ENCODE data around the gene RP2. TPM values are rescaled to one million over a fixed set of nuclear protein-coding genes. Genes with fewer than 3 reads are reported as not detected.

The RP2 gene
- total and polyA plus RNA-seq, 2 donors (not counting 1 experiment from before 2014, with no cell fraction given): 19.4 to 20.6 TPM

DNA sequence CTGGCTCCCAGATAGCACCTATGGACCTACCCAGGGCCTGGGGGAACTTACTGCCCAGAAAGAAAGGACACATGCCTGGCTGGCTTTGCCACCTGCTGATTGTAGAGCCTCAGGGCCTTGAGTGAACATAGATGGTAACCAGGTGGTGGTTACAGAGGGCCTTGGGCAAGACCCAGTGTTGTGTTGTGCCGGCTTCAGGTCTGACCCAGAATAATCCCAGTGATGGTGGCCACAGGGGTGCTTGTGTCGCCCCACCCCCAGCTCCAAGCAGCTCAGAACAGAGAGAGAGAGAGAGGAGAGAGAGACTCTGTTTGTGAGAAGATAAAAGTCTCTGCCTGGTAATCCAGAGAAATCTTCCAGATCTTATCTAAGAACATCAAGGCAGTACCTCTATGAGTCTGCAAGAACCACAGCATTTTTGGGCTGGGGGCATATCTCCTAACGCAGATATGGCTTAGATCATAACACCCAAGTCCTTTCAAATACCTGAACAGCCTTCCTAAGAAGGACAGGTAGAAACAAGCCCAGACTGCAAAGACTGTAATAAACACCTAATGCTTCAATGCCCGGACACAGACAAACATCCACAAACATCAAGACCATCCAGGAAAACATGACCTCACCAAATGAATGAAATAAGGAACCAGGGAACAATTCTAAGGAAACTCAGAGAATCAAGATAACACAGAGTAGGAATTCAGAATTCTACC is 16.3 kb upstream of the RP2 start:
- TF ChIP-seq EZH2 (IDR thresholded peaks at IDR 0.05; ENCODE audit: low read length, missing control alignments): no peak
- TF ChIP-seq, protein P1, sequence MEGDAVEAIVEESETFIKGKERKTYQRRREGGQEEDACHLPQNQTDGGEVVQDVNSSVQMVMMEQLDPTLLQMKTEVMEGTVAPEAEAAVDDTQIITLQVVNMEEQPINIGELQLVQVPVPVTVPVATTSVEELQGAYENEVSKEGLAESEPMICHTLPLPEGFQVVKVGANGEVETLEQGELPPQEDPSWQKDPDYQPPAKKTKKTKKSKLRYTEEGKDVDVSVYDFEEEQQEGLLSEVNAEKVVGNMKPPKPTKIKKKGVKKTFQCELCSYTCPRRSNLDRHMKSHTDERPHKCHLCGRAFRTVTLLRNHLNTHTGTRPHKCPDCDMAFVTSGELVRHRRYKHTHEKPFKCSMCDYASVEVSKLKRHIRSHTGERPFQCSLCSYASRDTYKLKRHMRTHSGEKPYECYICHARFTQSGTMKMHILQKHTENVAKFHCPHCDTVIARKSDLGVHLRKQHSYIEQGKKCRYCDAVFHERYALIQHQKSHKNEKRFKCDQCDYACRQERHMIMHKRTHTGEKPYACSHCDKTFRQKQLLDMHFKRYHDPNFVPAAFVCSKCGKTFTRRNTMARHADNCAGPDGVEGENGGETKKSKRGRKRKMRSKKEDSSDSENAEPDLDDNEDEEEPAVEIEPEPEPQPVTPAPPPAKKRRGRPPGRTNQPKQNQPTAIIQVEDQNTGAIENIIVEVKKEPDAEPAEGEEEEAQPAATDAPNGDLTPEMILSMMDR (conservative IDR thresholded peaks at IDR 0.05 in 1 of 2, IDR thresholded peaks at IDR 0.05 in 1 of 2; ENCODE audit: low read depth in 1 of 2, low read length in 2 of 2): no peak
- H3K4me3 ChIP-seq (replicated peaks in 1 of 4; ENCODE audit: control extremely low read depth in 1 of 4, insufficient read depth in 1 of 4, low read depth in 3 of 4, low read length in 4 of 4): no peak overlapping the region
- no peak overlapping the region for H2AFZ ChIP-seq (ENCODE audit: low read length)
- DNase-seq (ENCODE audit: low read depth in 2 of 2): no peak
- no peak overlapping the region for H3K27ac ChIP-seq (ENCODE audit: insufficient read depth, low read length)
- H3K9ac ChIP-seq (ENCODE audit: insufficient read depth, low read length): no peak overlapping the region
- H3K27me3 ChIP-seq (ENCODE audit: control insufficient read depth, insufficient read depth, low read length): no peaks in the 10 kb centered on the region
- no peak overlapping the region for H3K4me2 ChIP-seq (ENCODE audit: extremely low read depth, insufficient read depth, low read length)
- no peaks in the 10 kb centered on the region for H3K4me1 ChIP-seq (ENCODE audit: control insufficient read depth, extremely low read depth, insufficient read depth, low read length)
- H3K36me3 ChIP-seq (ENCODE audit: control insufficient read depth, insufficient read depth, low read length): no peaks in the 10 kb centered on the region
- H4K20me1 ChIP-seq (ENCODE audit: control insufficient read depth, extremely low read depth, insufficient read depth, low read length): no peaks in the 10 kb centered on the region
- no peaks in the 10 kb centered on the region for H3K9me3 ChIP-seq (ENCODE audit: control insufficient read depth, insufficient read depth, low read depth, low read length)
- no peaks in the 10 kb centered on the region for H3K79me2 ChIP-seq (ENCODE audit: control insufficient read depth, insufficient read depth, low read length)

DNA sequence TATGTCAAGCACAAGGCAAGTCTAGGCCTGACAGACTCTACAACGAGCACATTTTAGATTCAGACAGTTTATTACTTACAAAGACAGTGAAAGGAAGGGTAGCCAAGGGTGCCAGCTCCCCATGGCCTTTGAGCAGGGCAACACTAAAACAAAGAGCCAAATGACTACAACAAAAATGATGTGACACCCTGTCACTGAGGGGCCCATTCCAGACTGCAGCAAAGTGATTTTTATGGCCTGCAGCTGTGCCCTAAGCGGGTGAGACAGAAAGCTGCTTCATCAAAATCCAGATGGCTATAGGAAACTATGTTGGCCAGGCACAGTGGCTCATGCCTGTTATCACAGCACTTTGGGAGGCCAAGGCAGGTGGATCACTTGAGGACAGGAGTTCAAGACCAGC is 13.4 kb upstream of the RP2 start:
- Histone ChIP-seq H3K4me2 (ENCODE audit: extremely low read depth, insufficient read depth, low read length) (no peak overlapping the region), H3K9me3 (ENCODE audit: control insufficient read depth, insufficient read depth, low read depth, low read length) (no peaks in the 10 kb centered on the region), H3K27me3 (ENCODE audit: control insufficient read depth, insufficient read depth, low read length) (no peaks in the 10 kb centered on the region), H3K79me2 (ENCODE audit: control insufficient read depth, insufficient read depth, low read length) (no peaks in the 10 kb centered on the region), H3K27ac (ENCODE audit: insufficient read depth, low read length) (no peak overlapping the region), H3K4me3 (replicated peaks in 1 of 4; ENCODE audit: control extremely low read depth in 1 of 4, insufficient read depth in 1 of 4, low read depth in 3 of 4, low read length in 4 of 4) (no peak overlapping the region), H2AFZ (ENCODE audit: low read length) (no peak overlapping the region), H3K9ac (ENCODE audit: insufficient read depth, low read length) (no peak overlapping the region), H3K4me1 (ENCODE audit: control insufficient read depth, extremely low read depth, insufficient read depth, low read length) (no peaks in the 10 kb centered on the region), H3K36me3 (ENCODE audit: control insufficient read depth, insufficient read depth, low read length) (no peaks in the 10 kb centered on the region), H4K20me1 (ENCODE audit: control insufficient read depth, extremely low read depth, insufficient read depth, low read length) (no peaks in the 10 kb centered on the region)
- no peak for TF ChIP-seq EZH2 (IDR thresholded peaks at IDR 0.05; ENCODE audit: low read length, missing control alignments)
- TF ChIP-seq, protein P1 (conservative IDR thresholded peaks at IDR 0.05 in 1 of 2, IDR thresholded peaks at IDR 0.05 in 1 of 2; ENCODE audit: low read depth in 1 of 2, low read length in 2 of 2): no peak
- DNase-seq (ENCODE audit: low read depth in 2 of 2): no peak

DNA sequence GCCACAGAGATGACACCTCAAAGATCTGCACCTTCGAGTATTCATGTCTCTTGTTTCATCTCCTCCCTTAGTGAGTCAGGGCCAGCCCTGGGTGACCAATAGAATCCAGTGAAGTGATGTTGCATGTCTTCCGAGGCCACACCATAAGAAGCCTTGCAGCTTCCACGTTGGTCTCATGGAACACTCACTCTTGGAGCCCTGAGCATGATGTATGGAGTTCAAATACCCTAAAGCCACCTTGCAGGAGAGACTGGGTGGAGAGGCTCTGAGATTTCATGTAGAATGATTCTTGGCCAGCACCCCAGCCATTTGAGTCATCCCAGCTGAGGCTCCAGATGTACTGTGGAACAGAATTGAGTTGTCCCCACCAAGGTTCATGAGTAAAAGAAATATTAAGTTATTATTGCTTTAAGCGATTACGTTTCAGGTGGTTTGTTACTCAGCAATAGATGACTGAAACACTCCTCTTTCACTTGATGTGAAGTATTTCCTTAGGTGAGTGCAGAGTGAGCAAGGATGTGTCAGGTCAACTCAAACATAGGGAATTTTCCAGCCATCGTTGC is 5.0 kb upstream of the RP2 start:
- Histone ChIP-seq H3K4me2 (ENCODE audit: extremely low read depth, insufficient read depth, low read length) (no peak overlapping the region), H2AFZ (ENCODE audit: low read length) (no peak overlapping the region), H4K20me1 (ENCODE audit: control insufficient read depth, extremely low read depth, insufficient read depth, low read length) (no peaks in the 10 kb centered on the region), H3K9ac (ENCODE audit: insufficient read depth, low read length) (no peak overlapping the region), H3K36me3 (ENCODE audit: control insufficient read depth, insufficient read depth, low read length) (no peaks in the 10 kb centered on the region), H3K27ac (ENCODE audit: insufficient read depth, low read length) (no peak overlapping the region), H3K4me3 (replicated peaks in 1 of 4; ENCODE audit: control extremely low read depth in 1 of 4, insufficient read depth in 1 of 4, low read depth in 3 of 4, low read length in 4 of 4) (no peak overlapping the region), H3K9me3 (ENCODE audit: control insufficient read depth, insufficient read depth, low read depth, low read length) (no peaks in the 10 kb centered on the region), H3K27me3 (ENCODE audit: control insufficient read depth, insufficient read depth, low read length) (no peaks in the 10 kb centered on the region), H3K79me2 (ENCODE audit: control insufficient read depth, insufficient read depth, low read length) (no peaks in the 10 kb centered on the region), H3K4me1 (ENCODE audit: control insufficient read depth, extremely low read depth, insufficient read depth, low read length) (no peaks in the 10 kb centered on the region)
- DNase-seq (ENCODE audit: low read depth in 2 of 2): peak; percentile 59 to 79
- no peak for TF ChIP-seq EZH2 (IDR thresholded peaks at IDR 0.05; ENCODE audit: low read length, missing control alignments)
- TF ChIP-seq, protein P1 (conservative IDR thresholded peaks at IDR 0.05 in 1 of 2, IDR thresholded peaks at IDR 0.05 in 1 of 2; ENCODE audit: low read depth in 1 of 2, low read length in 2 of 2): no peak
